Aorta (tissue), 5 donors: Measurements from ENCODE around the gene SCGB1C2. TPM values are rescaled to one million over a fixed set of nuclear protein-coding genes. Genes with fewer than 3 reads are reported as not detected.

Experiments used
- ATAC-seq: fragments of 200-7000 bp; cut with Tn5 transposase; one replicate; pipeline ENCODE4 v1.9.1; 2022; ENCODE audit warnings: moderate library complexity; ENCODE audit not compliant: low FRiP score
- DNase-seq, 2 donors: peaks; one replicate each; pipeline ENCODE4 v3.0.0-alpha.2; 2020
- H3K27ac ChIP-seq, 2 donors: one replicate each; pipeline ENCODE4 v1.5.1; 2013; ENCODE audit warnings: low read length in 2 of 2, mild to moderate bottlenecking in 2 of 2, moderate library complexity in 2 of 2, control low read depth in 1 of 2, inconsistent platforms in 1 of 2, low read depth in 1 of 2
- H3K27me3 ChIP-seq, 2 donors: one replicate each; pipeline ENCODE4 v1.6.1; 2013; ENCODE audit warnings: control low read depth in 1 of 2, low read length in 1 of 2, mild to moderate bottlenecking in 1 of 2, moderate library complexity in 1 of 2; ENCODE audit not compliant: insufficient read depth in 2 of 2, control insufficient read depth in 1 of 2
- H3K36me3 ChIP-seq, 2 donors: one replicate each; pipeline ENCODE4 v1.6.1; 2013; ENCODE audit warnings: control low read depth in 1 of 2, low read length in 1 of 2, mild to moderate bottlenecking in 1 of 2; ENCODE audit not compliant: insufficient read depth in 2 of 2, control insufficient read depth in 1 of 2
- H3K4me1 ChIP-seq, 2 donors: one replicate each; pipeline ENCODE4 v1.6.1; 2013; ENCODE audit warnings: low read length in 2 of 2, control low read depth in 1 of 2, mild to moderate bottlenecking in 1 of 2, moderate library complexity in 1 of 2; ENCODE audit not compliant: insufficient read depth in 2 of 2, control insufficient read depth in 1 of 2
- H3K4me3 ChIP-seq, 2 donors: one replicate each; pipeline ENCODE4 v1.5.1; 2013; ENCODE audit warnings: low read length in 2 of 2, control low read depth in 1 of 2, mild to moderate bottlenecking in 1 of 2
- H3K9me3 ChIP-seq: one replicate; pipeline ENCODE4 v1.6.1; 2013; ENCODE audit warnings: mild to moderate bottlenecking, low read length; ENCODE audit not compliant: control insufficient read depth
- WGBS, 2 donors: extraction: QIAGEN DNeasy Blood & Tissue Kit; methylation state at CpG; one replicate each; pipeline ENCODE4 v1.1.7; 2013; 5-methylcytosine and 5-hydroxymethylcytosine counted together
- intact Hi-C, 2 donors: fragments of 100-400 bp; cut with DNase I; formaldehyde crosslinking; loops; one replicate each; pipeline versions ENCODE4 v1.14.2 to v1.15.0; 2022
- polyA plus RNA-seq, 2 donors: library from polyadenylated mRNA; stranded (reverse); fragments of 200-250 nt; gene quantifications; one replicate each; pipeline ENCODE4 v1.2.3, GENCODE V29; 2013
- total RNA-seq, 2 donors: library from RNA; stranded (reverse); fragmentation: NEBNext Ultra II Directional; extraction: Animal tissue kit (Norgen Biotek cat#: 25700); gene quantifications; one replicate each; pipeline ENCODE4 v1.2.1, GENCODE V29; 2021
- donor health status: healthy with polysubstance abuse.
- donor health status: Bipolar disorder and iron deficiency.
- donor health status: DM: no; HTN: no; CAD: no.
- donor health status: DM: no; HTN: no; CAD: no.
- donor health status: DM: yes; HTN: yes; CAD: no.

Gene SCGB1C2
- total and polyA plus RNA-seq, 4 donors: not detected

GRCh38 chr17:181245-182049, 44.1 kb downstream of the SCGB1C2 start, which contains the start of gene DOC2B:
DOC2B (minus strand) TSS chr17:181650; CDS start chr17:181479, 171 bp downstream.
- peak within 1 kb of the TSS in 1 of 2 donors; percentile 12 for H3K4me3 ChIP-seq
- H3K4me1 ChIP-seq: no peaks in the 10 kb centered on the region
- H3K27ac ChIP-seq: no peak within 1 kb of the TSS
- DNase-seq (peak in 1 of 2 donors; percentile 86), ATAC-seq (peak; percentile 55)
- no peaks in the 10 kb centered on the region for H3K9me3 ChIP-seq
- intact Hi-C loops: no loop called here
- WGBS, 2 donors: 4 to 7% methylated on average over 57 to 120 of the region's 120 CpGs
- no peaks in the 10 kb centered on the region for H3K27me3 ChIP-seq
- no peaks in the 10 kb centered on the region for H3K36me3 ChIP-seq

GRCh38 chr17:182050-182751, 44.8 kb downstream of the SCGB1C2 start:
- H3K36me3 ChIP-seq: no peaks in the 10 kb centered on the region
- no peaks in the 10 kb centered on the region for H3K27me3 ChIP-seq
- H3K27ac ChIP-seq: no peak overlapping the region
- H3K9me3 ChIP-seq: no peaks in the 10 kb centered on the region
- no peak overlapping the region for H3K4me3 ChIP-seq
- H3K4me1 ChIP-seq: no peaks in the 10 kb centered on the region
- intact Hi-C loops: no loop called here
- DNase-seq: no peak
- 58 to 72% methylated on average over 18 of the region's 18 CpGs for WGBS, 2 donors
- no peak for ATAC-seq

GRCh38 chr17:183021-183420, 45.7 kb downstream of the SCGB1C2 start:
- no peaks in the 10 kb centered on the region for H3K27me3 ChIP-seq
- ATAC-seq: no peak
- intact Hi-C loops: no loop called here

GRCh38 chr17:185445-186138, 48.2 kb downstream of the SCGB1C2 start:
- no peaks in the 10 kb centered on the region for H3K9me3 ChIP-seq
- intact Hi-C loops: no loop called here
- DNase-seq (peak in 1 of 2 donors; percentile 13), ATAC-seq (no peak)
- H3K4me1 ChIP-seq: no peaks in the 10 kb centered on the region
- H3K27me3 ChIP-seq: no peaks in the 10 kb centered on the region
- no peak overlapping the region for H3K27ac ChIP-seq
- no peak overlapping the region for H3K4me3 ChIP-seq
- H3K36me3 ChIP-seq: no peaks in the 10 kb centered on the region
- 65 to 82% methylated on average over 14 of the region's 14 CpGs for WGBS, 2 donors

More at GRCh38 chr17:183021-183420, 45.7 kb downstream of the SCGB1C2 start:
- no peaks in the 10 kb centered on the region for H3K36me3 ChIP-seq
- H3K4me3 ChIP-seq: no peak overlapping the region
- H3K4me1 ChIP-seq: no peaks in the 10 kb centered on the region
- H3K27ac ChIP-seq: no peak overlapping the region
- H3K9me3 ChIP-seq: no peaks in the 10 kb centered on the region
- no peak for DNase-seq
- 80 to 88% methylated on average over 8 of the region's 8 CpGs for WGBS, 2 donors

GRCh38 chr17:187130-187529, 49.8 kb downstream of the SCGB1C2 start:
- 72 to 90% methylated on average over 2 of the region's 2 CpGs for WGBS, 2 donors
- Histone ChIP-seq H3K36me3 (no peaks in the 10 kb centered on the region), H3K9me3 (no peaks in the 10 kb centered on the region), H3K27me3 (no peaks in the 10 kb centered on the region), H3K27ac (no peak overlapping the region), H3K4me1 (no peaks in the 10 kb centered on the region), H3K4me3 (no peak overlapping the region)
- DNase-seq (peak in 1 of 2 donors; percentile 2), ATAC-seq (no peak)
- intact Hi-C loops: no loop called here

Other genes starting within 250 kb of the SCGB1C2 start
- 10 to 100 TPM; 16.3 to 35.3 TPM for gene DOC2B, start 44.1 kb downstream of the SCGB1C2 start, total RNA-seq
- under 1 TPM; 0.13 to 0.15 TPM for gene DOC2B, start 44.1 kb downstream of the SCGB1C2 start, polyA plus RNA-seq
- 10 to 100 TPM; 12.5 to 18.1 TPM for gene RPH3AL, start 215.2 kb downstream of the SCGB1C2 start, total RNA-seq
- gene RPH3AL, start 215.2 kb downstream of the SCGB1C2 start, polyA plus RNA-seq: 1 to 10 TPM; 1.6 to 3.5 TPM